SKM-1 (cell line): ENCODE measurements around the gene SPON1.

Source experiments
- DNase-seq: peaks from one replicate; lab custom pipeline; 2025; ENCODE audit not compliant: unreplicated experiment; lab: John Stamatoyannopoulos, UW

SPON1 gene

DNA sequence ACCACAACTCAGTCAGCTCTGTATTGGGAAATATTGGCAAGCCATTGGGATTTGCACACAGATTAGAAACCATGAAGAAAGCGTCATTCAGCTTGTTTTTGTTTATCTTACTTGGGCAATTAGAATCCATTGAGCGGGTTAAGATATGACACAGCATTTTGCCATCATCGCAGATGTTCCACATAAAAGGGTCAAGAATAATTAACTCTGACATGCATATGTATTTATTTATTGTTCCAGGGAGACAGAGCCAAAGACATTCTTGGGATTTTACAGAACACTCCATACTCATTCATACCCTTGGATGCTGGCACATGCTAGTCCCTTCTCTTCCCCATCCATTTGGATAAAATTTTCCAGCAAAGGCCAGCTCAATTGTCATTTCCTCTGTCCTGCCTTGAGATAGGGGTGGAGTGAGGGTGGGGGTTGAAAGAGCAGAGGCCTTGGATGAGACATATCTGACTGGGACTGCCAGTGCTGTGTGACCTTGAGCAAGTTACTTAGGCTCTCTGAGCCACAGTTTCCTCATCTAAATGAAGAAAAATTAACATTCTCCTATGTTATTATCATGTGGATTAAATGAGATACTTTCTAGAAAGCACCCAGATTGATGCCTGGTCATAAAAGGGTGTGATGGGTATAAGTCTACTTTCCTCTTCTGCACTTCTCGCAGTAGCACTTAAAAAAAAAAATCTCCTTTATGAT, 216.7 kb downstream of the SPON1 start:
- no peak for DNase-seq

DNA sequence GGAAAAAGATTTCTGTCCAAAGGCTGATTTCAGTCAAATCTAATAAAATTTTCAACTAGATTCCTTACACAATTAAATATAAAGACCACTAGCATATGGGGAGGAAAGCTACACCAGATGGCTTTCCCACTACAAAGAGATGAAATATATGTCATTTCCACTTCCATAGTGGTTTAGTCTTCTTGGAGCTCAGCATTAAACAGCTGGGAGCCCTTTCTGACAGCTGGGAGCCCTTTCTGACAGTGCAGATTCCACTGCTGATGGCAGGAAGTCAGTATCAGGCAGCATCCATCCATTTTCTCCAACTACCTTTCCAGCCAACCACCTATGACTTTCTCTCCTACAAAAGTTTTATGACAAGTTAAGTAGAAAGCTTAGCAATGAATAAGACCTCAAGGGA, 218.6 kb downstream of the SPON1 start:
- DNase-seq = no peak

DNA sequence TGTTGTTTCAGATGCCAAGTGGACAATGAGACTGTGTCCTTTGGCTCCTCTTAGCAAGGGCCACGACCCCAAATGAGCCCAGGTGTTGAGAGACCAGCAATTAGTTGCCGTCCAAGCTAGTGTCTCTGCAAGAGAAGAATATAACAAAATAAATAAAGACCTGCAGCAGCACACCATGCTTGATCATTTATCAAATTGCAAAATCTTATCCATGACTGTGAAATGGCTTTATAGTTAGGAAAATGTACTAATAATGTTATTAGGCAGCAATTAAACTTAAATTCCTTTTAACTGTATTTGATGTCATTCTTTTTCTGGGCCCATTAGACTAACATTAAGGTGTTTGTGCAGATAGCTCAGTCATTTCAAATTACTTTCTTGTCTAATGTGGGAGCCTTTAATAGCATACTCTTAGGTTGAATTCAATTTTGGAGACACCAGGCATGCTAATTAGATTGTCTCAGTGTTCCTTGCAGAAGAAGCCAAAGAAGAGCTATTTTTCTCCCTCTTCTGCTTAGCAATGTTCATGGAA, 220.4 kb downstream of the SPON1 start:
- DNase-seq = no peak

DNA sequence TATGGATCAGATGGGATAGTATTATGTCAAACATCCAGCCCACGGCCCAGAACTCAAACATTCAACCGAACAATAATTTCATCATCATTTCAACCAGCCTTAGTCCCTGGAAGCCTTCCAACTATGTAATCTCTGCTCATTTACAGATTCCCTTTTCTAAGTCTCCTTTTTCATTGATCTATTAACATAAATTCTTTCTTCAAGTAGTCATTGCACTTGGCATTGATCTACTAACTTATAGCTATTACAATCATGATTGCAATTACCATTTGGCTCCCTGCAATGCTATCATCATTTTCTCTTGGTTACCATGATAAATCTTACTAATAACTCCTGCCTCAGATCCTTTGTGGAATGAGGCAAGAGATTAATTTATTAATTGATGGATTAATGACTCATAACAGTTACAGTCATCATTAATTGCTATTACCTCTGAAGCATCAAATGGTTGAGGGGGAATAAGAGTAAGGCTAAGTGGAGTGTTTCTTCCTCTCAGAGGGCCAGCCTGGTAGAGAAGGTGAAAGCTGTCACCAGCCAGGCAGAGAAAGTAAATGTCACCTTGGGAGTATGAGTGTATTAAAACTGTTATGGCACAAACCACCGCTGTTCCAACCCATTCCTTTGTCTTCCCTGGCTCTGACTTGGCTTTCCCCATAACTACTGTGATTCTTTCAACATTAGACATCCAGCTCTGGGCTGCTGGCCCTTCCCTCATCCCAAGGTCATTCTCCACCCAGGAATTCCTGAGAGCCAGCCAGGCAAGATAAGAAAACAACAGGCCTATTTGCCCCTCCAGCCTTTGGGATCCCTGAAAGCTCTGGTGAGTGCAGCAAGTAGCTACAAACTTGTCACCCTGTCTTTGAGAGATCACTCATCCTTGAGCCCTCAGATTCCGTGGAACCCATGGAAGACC, 221.8 kb downstream of the SPON1 start:
- no peak for DNase-seq

DNA sequence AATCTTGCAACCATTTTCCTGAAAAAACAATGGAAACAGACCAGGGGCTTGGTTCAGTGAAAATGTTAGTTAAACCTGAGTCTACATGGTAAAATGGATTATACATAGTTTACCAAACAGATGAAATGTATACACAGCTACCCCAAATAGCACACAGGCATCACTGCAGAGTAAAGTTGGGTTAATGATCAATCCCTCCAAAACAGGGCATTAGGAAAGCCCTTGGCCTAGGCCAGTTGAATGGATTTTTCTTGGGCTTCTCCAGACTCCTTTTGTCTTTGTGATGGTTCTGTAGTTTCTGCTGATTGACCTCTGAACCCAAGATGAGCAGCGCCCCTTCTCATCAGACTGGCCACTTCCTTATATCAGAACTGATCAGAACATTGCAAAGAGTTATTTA, 222.9 kb downstream of the SPON1 start:
- no peak for DNase-seq

DNA sequence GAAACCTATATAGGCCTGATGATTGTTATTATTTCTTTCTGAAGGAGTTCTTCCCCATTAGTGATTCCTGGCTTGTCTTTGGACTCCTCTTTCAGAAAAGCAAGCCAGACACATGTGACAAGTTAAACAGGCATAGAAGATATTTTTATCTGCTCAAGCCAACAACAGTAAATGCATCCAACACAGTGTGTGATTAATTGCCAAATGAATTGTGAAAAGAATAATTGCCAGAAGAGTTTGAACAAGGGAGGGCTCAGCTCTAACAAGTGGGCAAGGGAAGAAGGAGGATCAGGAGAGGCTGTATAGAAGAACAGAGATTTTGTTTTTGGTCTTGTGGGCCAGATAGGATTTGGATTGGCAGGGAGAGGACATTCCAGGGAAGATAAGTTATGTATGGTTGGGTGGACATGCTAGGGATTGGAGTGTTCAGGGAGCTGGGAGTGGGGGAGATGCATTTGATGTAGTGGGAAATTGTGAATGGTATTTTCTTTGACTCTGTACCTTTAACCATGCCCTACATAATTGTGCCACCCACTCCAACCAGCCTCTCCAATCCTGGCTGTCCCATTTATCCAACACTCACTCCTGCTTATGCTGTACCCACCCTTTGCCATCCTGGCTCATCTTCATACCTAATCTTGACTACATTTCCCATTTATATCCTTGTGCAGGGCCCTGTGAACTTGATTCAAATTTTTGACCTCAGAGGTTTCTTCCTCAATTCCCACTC, 223.7 kb downstream of the SPON1 start:
- DNase-seq = no peak

DNA sequence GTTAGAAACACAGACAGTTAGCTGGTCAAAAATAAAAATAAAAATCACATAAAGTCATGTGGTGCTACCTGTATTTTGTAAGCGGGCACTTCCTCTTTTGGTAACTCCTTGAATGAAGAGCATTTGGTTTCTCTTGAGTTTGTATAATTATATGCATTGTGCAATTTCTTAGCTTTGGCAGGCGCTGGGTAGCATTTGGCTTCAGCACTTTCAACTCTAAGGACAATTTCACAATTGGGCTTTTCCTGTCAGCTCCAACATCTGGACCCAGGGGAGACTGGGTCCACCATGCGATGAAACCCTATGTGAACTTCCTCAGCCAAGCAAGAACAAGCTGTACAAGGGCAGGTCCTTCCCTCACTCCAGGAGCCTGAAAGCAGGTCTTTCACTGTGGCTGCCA, 227.4 kb downstream of the SPON1 start:
- DNase-seq = peak; percentile 73

DNA sequence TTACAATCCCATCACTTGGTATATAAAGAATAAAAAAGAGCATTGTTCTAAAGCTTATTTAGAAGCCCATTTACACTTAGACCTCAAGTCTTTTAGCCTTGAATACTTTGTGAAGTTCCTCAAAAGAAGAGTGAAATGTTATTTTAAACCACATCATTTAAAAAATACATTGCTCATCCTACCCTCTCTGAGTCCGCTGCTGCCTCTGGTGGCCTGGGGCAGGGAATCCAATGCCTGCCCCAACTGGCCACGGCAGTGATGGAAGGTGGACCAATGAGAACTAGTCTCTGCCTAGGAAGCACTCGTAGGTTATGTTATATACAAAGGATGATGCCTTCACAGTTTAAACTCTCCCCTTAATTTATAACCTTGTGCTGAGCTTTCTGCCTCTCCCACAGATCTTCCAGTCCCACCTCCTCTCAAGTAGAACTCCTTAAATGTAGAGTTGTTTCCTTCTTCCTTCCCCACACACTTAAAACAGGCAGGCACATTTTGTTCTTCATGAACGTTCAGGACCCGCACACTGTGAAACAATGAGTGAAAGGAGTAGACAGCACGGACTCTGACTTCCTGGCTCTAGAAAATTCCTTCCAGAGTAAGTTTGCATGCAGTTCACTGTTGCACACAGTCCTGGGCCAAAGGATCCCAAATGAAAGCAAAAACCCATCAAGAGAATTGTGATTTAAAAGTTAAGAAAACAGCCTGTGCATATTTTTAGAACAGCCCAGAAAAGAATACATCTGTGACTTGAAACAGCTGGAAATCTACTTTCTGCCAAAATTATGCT, 228.7 kb downstream of the SPON1 start:
- DNase-seq = no peak

DNA sequence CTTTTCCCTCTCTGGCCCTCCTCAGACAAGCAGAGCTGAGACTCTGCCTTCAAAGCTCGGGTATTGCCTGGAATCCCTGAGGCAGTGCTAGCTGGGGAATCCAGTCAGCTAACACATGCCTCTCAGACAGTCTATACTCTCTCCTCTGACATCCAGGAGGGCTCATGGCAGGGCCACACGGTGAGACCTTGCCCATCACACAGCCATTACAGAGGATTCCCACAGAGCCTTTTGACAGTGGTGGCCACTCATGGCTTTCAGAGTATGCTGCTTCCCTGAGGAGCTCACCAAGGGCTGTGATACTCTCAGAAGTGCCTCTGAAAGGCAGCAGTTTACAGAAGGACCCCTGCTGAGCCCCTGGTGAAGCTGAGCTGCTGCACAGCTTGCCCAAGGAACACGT, 231.1 kb downstream of the SPON1 start:
- no peak for DNase-seq

DNA sequence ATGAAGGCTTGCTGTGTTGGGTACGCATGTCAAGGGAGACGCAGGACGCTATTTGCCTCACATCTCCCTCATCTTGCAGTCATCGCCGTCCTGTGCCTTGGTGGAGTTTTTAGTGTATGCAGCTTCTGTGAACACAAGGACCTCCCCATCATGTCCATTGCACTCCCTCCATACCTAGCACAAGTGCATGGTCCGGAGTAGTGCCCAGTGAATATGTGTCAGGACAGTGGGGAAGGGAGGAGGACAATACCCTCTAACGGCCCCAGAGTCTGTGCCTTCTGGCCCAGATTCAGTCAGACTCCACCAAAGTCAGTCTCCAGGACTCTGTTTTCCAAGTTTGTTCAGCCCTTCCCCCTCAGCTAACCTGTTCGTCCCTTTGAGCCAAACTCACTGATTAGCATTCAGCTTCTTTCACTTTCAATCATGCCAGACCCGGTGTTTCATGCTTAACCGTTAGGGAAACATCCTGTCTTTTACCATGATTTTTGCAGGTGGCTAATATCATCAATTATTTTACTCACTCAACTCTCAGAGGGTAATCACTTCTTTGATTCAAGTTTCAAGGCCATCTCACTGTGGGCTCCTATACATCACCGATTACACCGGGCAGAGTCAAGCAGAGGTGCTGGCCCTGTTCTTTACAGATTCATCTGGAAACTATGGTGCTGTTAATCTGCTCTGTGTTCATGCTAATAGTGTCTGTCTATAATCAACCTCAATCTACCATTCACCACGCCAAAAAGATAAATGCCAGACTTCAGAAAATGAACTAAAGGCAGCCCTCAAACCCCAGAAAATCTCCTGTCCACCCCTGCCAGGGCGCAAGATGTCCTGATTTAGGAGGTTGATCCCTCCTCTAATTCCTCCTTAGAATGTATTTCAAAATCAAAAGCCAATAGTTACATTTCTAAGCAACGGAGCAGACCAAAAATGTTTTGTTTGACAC, 240.0 kb downstream of the SPON1 start:
- no peak for DNase-seq

DNA sequence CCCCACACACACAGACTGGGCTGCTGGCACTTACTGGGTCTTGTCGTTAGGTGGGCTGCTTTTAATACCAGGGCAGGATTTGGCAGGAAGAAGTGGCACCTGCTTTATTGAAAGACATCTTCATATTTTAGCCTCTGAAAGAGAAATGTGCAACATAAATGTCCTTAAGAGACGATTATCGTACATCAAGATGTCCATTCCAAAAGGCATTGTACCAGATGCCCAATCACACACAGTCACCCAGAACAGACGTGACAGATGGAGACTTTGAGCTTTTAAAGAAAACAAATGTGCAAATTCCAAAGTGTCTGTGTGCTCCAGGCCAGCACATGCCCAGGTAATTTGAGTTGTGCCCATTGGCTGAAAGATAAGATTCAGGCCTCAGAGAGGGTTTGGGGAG, 240.8 kb downstream of the SPON1 start:
- DNase-seq = no peak

DNA sequence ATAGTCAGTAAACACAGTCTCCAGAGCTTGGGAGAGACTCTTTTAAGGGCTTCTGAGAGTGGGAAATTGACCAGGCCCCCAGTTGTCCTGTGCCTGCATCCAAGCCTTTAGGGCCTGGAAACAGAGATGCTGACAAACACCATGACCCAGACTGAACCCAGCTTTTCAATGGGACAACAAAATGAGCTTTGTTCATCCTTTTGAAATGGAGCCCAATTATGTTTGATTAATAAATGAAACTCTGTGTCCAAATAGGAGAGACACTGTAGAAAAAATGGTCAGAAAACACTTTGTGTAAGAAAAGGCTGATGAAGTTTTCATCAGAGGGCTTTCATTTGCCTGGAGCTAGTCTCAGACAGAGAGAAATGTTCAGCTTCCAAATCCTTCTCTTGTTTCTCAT, 250.5 kb downstream of the SPON1 start:
- no peak for DNase-seq

DNA sequence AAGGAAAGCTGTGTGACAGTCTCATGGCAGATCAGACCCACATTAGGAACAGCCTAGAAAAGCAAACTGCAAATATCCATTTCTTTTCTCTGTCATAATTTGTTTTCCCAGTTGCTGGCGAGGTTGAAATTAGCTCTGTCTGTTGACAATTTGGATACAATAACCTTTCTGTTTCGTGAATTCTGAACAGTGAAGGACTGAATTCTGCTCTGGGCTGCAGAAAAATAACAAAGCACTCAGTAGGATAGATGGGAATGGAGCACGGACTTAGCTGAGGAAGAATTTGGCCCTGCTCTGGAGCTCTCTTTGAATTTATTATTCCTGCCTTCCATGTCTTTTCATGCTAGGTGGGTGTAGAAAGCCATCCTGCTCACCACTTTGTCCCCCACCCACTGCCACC, 256.2 kb downstream of the SPON1 start:
- DNase-seq = no peak

DNA sequence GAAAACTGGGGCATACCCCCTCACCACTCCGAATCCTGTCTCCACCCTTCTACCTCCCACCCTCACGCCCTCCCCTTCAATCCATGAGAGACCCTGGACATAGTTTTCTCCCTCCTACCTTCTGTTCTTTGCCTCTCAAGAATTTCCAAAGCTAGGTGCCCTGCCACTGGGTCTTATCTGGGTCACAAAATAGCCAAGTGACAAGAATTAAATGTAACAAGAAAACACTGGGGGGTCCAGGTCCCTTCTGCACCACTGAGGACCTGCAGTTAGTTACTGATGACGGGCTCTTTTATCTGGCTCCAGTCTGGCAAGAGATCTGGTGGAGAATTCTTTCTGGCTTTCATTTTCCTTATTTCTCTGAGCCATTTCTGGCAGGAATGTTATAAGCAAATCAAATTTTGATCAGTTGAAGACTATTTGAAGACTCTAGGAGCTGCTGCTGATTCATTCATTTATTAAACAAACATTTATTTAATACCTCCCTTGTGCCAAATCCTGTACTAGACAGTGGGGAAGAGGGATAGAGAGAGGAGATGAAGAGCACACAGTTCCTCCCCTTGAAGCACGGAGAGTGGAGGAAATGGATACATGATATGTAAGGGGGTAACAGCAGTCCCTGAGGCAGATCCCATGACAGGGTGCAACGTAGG, 261.2 kb downstream of the SPON1 start:
- DNase-seq = no peak

DNA sequence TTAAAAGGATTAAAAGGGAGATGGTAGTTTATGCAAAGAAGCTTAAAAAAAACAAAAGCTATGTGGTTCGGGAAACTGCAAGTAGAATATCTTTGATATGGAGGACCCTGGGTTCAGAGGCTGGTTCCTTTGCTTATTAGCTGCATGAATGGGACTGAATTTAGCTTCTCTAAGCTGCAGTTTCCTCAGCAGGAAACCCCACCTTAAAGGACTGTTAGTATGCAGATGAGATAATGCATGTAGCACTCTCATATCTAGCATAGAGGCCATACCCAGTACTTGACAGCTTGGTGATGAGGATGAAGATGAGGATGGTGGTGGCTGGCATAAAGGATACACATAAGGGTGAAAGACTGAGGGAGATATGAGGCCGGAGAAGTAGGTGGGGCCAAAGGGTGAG, 261.9 kb downstream of the SPON1 start:
- DNase-seq = no peak

DNA sequence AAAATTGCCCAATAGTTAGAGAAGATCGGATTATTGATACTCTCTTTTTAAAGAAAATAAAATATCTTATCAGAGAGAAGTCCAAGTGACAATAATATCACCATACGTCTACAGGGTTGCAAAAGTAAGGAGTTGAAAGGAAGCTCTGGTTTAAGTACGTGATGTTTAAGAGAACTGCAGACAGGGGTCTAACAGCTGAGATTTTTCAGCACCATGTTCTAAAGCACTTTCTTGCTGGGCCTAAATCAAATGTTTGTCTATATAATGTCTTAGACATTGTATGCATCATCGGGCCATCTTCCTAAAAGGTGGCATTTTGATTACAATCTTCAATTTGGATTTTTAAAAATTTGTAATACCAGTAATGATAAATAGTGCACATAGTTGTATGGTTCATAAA, 263.1 kb downstream of the SPON1 start:
- DNase-seq = no peak

DNA sequence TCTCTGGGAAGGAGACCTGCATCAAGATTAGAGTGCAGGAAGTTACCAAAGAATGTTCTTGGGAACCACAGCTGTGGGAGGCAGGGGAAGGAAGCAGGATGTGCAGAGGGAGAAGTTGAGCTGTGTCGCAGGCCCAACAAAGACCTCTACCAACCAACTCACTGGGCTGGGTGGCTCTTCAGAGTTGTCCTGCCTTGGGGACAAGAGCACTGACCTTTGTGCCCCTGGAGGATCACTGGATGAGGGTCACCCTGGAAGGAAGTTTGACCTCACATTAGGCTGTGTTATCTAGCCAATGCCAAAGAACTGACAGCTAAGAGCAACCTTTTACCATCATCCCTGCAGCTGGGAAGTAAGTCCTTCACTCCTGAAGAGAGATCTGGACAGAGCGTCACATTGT, 265.8 kb downstream of the SPON1 start:
- DNase-seq = no peak

DNA sequence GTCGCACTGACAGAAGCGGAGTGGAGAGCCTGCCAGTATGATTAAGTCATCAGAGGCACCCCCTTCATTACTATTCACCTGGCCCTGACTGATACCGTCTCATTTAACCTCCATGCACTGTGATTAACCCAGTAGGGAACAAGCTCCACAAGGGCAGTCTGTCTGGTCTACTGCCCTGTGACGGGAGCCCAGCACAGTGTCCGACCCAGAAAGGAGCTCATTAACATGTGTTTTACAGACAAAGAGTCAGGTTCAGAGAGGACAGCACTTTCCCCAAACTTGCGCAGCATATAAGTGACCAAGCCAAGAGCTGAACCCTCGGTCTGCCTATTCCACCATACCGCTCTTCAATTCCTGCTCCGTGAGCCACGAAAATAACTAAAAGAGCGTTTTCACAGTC, 266.9 kb downstream of the SPON1 start:
- DNase-seq = no peak

DNA sequence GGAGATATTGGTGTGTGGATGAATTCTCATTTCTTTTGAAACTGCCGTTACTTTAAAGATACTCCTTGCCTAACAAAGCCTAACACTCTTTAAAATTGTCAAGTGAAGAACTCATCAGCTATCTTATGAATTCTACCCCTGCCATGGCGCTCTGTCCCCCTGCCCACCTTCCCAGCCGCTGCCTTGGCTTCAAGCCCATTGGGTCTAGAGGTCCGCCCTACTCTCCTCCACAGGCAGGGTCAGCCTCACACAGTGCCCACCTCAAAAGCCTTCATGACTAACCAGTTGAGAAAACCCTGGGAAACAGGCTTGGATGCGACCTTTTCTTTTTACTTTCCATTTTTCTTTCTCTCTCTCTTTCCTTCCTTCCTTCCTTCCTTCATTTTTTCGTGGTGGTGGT, 267.9 kb downstream of the SPON1 start:
- DNase-seq = no peak
